Renal cortical epithelial cell (primary cell): ENCODE data around the gene SLC5A12. TPM values are rescaled to one million over a fixed set of nuclear protein-coding genes. Genes with fewer than 3 reads are reported as not detected.

Source experiments
- DNase-seq: peaks from one replicate; pipeline ENCODE4 v3.0.0-alpha.2; 2011; ENCODE audit warnings: low read depth
- total RNA-seq: library from RNA; depleted of rRNA; stranded (reverse); fragments of >200 nt; gene quantifications from 2 replicates; pipeline ENCODE4 v1.2.3, GENCODE V29; 2014

Gene SLC5A12, protein sequence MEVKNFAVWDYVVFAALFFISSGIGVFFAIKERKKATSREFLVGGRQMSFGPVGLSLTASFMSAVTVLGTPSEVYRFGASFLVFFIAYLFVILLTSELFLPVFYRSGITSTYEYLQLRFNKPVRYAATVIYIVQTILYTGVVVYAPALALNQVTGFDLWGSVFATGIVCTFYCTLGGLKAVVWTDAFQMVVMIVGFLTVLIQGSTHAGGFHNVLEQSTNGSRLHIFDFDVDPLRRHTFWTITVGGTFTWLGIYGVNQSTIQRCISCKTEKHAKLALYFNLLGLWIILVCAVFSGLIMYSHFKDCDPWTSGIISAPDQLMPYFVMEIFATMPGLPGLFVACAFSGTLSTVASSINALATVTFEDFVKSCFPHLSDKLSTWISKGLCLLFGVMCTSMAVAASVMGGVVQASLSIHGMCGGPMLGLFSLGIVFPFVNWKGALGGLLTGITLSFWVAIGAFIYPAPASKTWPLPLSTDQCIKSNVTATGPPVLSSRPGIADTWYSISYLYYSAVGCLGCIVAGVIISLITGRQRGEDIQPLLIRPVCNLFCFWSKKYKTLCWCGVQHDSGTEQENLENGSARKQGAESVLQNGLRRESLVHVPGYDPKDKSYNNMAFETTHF
- under 0.01 and 0.10 TPM in 2 replicates for total RNA-seq

DNA sequence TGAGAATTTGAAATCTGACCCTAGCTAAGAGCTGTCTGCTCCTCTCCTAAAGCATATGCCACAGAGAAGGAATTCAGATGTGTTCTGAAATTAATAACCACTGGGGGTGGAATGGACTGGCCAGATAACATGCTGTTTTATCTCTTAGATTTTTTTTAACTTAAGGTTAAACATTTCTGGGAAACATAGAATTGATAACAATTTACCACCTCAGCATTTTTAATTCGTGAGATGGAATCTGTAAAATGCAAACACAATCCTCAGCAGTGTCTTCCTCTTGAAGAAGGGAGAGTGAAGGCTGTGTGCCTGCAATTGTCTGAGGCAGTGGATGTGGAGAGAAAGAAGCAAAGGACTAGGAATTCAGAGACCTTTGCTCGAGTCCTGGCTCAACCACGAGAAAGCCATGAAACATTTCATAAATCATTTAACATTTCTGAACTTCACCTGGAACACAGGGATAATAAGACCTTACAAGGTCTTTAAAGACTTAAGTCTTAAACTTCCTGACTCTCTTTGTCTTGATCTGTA, at the start of gene SLC5A12:
SLC5A12 (minus strand) TSS at position 113 of the 528 bp plus-strand sequence. CDS start 346 bp downstream, outside the sequence.
- DNase-seq: no peak

DNA sequence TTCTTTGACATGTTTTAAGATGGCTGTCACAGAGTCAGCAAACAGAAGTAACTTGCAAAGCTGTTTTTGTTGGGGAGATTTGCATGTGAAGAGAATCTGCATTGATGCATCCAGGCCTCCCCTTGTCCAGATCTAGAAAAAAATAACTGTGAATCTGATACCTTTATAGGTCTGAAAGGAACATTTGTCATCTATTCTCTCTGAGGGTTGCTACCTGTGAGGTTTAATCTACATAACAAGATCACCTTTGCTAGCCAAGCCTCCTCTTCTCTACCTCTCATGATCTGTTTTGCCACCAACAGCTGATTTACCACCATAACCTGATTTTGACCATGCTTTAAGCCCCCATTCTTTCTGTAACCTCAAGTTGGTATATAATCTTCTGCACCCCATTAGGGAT, 47.2 kb upstream of the SLC5A12 start:
- no peak for DNase-seq

DNA sequence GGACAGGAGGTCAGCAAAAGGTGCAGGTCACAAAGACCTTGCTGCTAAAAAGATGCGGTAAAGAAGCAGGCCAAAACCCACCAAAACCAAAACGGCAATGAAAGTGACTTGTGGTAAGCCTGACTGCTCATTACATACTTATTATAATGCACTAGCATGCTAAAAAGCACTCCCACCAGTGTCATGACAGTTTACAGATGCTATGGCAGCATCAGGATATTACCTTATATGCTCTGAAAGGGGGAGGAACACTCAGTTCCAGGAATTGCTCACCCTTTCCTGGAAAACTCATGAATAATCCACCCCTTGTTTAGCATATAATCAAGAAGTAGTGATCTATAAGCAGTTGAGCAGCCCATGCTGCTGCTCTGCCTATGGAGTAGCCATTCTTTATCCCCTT, 45.2 kb upstream of the SLC5A12 start:
- DNase-seq: no peak

DNA sequence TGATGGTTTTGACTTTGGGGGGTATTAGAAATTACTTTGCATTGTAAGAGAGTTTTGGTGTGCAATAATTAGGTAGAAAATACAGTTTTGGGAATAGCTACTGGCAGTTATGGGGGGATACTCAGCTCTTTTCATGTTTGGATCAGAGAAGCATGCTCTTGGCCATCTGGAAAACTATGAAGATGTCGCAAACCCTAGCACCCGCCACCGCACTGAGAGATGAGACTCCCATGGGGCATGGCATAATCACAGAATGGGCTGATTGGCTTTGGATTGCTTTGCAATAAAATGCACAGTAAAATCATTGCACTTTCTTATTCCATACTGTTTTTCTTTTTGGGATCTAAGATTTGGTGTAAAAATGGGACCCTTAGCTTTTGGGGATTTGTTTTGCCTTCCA, 43.5 kb upstream of the SLC5A12 start:
- no peak for DNase-seq

DNA sequence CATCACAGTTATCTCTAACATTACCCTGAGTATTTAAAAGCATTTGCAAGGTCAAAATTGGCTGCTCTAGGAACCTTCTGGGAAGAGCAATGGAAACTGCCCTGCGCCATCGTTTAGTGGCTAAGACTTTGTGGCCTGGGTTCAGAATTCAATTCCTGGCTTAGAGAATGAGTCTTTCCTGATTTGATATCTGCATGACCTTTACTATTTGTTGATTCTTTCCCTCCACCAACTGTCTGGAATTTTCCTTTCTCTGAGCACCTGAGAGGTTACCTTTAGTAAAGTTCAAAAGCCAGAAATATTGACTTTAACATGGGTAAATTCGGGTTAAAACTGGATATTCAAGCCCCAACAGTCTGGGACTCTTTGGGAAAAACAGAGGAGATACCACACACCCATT, 43.0 kb upstream of the SLC5A12 start:
- no peak for DNase-seq

DNA sequence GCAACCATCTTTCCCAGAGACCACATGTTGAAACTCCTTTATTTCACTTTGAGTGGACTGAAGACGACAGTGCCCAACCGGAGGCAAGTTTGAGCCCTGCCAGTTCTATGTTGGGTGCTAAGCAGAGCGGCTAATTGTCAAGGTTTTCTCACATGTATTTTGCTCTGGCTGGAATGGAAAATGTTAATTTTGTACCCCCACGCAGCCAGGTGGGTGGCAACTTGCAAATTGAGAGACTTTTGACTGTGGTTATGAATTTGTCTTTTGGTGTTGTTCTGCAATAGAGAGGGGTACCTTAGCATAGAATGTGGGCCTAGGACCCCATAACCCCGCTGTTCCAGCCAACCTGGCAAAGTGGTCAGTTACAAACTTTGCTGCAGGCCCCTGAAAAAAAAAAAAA, 42.5 kb upstream of the SLC5A12 start:
- no peak for DNase-seq

DNA sequence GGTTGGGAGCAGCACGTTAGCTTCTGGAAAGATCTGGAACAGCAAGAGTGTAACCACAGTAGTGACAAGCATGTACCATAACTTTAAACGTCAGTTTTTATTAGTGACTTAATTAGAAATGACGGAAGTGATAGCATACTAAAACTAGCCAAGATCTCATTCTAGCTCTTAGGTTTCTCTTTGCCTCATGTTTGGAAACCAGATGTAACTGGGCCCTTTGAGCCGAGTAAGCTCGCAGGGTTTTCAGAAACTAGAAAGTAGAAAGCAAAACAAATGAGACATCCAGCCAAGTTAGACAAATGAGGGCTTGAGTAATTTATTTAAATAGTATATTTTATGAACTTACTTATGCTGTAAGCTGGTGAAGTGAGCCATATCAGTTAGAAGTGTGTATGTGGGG, 40.2 kb upstream of the SLC5A12 start:
- peak; percentile 10 for DNase-seq

DNA sequence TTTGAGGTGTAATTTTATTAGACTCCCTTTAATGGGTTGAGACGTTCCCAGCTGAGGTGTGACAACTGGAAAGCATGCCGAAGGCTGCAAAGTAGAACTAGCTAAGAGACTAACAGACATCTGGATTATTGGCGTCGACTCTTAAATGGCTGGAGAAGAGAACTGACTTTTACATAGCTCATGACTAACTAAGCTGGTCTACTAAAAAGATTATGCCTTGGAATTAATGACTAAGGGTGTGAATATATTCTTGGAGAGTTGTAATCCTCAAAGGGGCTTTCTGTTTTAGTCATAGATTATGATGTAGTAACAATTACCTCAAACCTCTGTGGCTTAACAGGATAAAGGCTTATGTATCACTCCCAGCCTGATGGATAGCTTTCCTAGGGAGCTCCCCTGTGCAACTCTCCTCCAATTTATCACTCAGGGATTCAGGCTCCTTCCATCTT, 39.5 kb upstream of the SLC5A12 start:
- peak; percentile 13 for DNase-seq

DNA sequence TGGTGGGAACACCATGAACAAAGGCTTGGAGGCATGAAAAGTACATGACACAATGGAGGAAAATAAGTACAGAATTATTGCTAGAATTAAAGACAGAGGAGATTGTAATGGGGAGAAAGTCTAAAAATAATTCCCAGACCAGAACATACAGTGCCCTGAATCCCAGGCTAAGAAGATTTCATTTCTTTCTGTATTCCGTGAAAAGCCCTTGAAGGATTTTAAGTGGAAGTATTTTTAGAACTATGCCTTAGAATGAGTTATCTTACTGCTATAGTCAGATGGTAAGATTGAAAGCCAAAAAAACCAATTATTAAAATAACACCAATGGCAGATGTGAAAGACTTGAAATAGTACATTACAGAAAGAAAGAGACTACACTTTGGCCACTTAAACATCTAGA, 36.1 kb upstream of the SLC5A12 start:
- no peak for DNase-seq

DNA sequence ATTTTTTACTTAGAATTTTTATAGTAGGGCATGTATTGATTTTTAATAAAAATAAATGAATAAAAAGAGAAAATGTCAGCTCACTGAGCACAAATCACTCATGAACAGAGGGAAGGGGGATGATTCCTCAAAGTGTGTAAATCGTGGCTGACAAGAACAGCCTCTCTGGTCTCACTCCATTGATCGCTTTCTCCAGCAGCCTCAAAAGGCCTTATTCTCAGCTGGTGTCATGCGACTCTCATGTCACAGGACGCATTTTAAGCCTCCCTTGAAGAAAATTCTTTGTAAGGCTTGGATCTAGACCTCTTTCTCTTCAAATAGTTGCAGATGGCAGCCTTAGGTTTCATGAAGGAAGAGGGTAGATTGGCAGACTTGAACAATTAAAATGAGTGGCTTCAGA, 33.9 kb upstream of the SLC5A12 start:
- DNase-seq: no peak

DNA sequence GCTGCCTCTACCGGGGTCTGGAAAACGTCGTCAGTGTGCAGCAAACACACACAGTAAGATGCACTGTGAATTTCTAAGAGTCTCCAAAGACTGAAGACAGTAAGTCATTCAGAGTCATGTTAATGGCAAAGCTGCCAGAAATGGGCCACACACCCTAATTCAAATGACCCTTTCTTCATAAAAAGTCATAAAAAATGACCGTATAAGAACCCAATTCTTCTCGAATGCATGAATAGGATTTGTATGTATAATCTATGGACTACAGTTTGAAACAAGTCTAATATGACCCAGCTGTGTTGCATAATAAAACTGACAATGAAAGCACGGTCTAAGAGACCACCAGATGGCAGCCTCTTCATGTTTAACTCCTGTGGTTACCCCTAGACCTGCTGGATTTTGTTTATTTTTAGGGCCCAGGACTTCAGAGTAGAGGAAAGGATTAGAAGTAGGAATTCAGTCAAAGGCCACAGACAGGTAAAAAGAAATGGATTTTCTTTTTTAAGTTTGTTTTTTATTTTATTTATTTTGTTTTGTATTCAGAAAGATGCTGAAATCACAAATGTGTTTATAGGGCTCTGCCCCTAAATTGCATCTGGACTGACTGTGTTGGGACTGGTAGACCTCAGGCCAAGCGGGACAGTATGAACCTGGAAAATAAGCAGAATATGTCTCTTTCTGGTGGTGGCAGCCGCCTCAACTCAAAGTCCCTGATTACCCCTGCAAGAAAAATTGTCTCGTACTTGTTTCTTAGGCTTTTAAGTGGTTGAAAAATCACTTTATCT, 32.1 kb upstream of the SLC5A12 start:
- peak; percentile 59 for DNase-seq

DNA sequence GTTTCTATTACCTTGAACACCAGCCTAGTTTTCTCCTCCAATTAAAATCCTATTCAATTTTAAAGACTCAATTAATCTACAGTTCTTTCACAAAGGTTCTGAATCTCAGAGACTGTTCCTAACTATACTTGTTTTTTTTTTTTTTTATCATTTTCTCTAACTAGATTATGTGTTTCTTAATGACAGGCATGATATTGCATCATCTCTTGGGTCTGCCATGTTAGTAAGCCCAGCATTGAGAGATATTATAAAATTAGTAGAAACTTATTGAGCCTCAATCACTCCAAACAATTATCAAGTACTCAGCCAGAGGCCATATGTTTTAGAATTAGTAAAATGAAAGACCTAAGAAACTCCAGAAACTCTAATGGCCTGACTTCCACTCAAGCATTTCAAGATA, 28.1 kb upstream of the SLC5A12 start:
- no peak for DNase-seq

DNA sequence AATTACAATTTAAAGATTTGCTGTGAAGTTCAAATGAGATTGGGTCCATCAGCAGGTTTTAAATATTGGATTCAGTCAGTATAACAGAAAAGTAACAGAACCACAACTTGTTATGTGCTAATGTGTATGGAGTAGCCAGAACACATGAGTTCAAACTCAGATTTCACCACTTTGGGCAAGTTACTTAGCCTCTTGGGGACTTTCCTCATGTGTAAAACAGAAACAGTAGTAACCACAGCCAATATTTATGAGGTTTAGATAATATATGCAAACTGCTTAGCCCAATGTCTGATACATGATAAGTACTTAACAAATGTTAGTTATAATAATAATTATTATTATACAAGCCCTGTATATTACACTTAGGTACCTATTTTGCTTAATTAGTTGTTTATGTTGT, 21.8 kb upstream of the SLC5A12 start:
- DNase-seq: no peak

DNA sequence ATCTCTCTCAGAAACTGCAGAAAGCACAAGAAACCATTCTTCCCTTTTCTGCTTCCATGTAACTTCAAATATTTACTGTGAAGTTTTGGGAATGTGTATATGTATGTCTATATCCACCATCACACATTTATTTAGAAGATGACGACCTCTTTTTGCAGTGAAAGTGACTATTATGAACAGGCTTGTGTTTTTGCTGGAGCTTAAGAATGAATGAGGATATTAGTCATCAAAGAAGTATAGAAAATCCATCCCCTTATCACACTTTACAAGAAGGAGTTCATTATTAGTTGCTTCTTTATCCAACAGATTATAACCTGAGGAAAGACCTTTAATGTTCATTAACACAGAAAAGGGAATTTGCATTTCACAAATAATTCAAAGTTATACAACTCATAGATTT, 21.1 kb upstream of the SLC5A12 start:
- no peak for DNase-seq

DNA sequence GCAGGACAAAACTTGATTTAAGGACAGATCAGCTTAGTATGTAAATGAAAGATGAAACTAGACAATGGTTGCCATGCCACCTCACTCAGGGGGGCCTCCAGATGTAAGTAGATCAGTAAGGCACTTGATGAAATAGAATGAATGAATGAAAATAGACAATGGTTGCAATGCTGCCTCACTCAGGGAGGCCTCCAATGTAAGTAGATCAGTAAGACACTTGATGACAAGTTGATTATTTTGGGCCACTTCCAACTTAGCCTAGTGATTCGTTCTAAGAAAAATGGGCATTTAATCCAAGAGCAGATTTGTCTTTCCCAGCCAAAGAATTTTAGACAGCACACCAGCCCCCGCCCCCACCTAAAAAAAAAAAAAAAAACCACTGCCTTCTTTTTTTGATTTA, 19.2 kb upstream of the SLC5A12 start:
- peak; percentile 23 for DNase-seq

DNA sequence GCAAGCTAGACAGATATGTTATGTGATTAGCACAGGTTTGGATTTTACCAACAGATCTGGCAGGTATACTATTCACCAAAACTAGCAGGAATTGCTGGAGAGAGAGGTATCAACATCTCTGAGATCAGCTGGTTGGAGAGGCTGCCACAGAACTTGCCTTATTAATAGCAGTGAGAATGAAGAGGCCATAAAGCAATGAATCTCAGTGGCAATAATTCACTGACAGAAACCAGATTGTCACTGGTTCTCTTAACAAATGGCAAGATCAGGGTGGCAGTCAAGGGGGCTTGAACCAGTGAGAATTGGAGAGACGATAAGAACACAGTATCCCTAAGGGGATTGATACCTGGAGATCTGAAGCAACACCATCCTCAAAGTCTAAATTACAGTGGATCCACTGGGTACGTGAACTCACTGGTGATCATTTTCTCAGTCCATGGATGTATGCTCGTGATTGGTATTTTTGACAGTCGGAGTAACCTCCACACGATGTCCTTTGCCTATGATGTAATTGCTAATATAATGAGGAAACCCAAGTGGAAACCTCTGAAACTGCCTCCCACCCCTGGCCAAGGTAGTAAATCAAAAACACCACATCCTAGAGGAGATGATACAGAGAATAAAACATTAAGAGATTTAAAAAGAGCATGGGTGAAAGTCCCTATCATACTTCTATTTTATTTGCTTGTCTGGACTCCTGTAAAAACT, 17.7 kb upstream of the SLC5A12 start:
- DNase-seq: no peak

DNA sequence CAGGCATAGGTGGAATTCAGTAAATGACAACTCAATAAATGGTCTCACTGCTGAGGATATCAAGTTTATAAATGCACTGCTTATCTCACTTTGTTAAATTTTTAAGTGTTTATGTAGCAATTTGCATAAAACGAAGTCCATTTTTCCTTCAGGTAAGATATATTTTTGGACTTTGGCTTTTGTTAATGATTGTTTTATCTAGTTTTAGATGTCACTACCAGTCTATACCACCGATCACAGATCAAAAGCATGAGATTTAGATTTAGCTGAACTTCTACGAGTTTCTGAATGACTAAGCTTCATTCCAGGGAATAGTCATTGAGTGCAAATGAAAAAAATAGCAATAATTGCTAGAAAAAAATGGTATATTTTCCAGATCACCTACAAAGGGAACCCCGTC, 12.8 kb upstream of the SLC5A12 start:
- no peak for DNase-seq

DNA sequence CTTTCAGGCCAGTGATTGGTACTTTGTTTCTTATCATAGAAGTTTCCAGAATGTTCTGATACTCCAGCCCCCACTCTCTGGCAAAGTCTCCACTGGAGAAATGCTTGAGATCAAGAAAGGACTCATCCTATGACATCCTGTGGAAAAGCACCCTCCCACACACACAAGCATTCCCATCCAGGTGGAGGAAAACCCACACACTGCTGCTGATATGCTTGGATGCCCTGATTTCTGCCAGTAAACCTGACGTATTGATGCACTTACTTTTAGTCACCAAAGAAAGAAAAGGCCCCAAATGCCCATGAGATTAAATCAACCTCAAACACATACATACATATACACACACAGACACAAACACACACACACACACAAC, 9.2 kb upstream of the SLC5A12 start:
- peak; percentile 46 for DNase-seq

DNA sequence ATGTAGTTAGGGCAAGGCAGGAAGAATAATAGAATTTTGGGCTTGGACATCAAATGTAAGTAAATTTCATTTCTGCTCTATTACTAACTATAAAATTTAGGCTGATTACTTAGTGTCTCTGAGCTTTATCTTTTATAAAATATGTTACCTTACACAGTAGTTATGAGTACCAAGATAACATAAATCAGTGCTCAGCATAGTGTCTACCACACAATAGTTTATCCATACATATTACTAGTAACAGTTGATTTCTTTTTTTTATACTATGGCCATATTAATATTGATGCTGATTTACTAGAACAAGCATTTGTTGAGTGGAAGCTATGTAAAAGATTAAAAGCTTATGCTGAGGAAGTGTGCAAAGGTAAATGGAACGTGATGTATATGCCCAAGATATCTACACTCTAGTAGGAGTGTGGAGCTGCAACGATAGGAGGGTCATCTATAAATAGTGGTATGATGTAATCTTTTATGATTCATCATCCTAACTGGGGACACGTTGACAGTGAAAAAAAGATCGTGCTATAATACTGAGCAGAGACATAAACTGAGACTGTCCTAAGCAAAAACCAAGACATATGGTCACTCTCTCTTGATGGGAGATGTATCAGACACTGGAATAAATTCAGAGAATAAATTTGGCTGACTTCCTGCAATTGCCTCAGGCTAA, 8.7 kb upstream of the SLC5A12 start:
- DNase-seq: peak; percentile 16

DNA sequence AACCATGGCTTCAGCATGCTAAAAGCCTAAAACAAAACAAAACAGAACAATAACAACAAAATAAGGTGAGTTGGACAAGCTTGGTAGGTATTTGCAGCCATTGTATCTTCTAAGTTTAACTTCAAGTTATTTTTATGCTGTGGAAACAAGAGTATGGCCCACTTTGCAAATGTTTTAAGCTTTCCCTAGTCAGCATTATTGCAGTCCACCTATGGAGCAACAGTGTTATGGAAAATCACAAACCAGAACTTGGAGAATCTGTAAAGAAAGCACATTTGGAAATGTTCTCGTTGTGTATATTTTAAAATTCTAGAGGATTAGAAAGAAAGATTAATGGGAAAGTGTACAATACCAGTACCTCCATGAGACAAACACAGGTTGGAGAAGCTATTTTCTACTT, 7.4 kb upstream of the SLC5A12 start:
- DNase-seq: no peak

DNA sequence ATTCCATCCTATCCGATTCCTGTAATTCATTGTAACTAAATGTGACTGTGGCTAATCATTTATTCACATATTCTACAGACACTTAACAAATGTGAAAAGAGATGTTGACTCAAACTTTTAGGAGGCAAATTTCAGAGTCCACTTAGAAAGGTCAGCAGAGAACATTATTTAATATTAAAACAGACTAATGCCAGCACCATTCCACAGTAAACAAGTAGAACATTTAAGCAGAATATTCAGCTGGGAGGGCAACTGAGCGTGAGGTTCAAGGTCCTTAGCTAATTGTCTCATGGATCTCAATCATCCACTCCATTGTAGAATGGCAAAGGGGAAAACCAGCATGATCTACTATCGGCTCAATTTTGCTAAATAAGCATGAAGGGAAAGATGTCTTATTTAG, 5.1 kb upstream of the SLC5A12 start:
- no peak for DNase-seq
